DOHH2 (cell line): ENCODE results near the gene MAN2B2.

Experiments used
- H3F3A ChIP-seq: fragments of 200-600 bp; sonication (generic), shearing (Covaris generic); 2 replicates; pipeline ENCODE4 v1.6.0; 2016; ENCODE audit warnings: antibody characterized with exemption, mild to moderate bottlenecking; ENCODE audit not compliant: control insufficient read depth, insufficient read depth
- H3K27ac ChIP-seq: fragments of 200-600 bp; sonication (generic); 2 replicates; pipeline ENCODE4 v1.5.1; 2014; ENCODE audit warnings: low read depth, mild to moderate bottlenecking, low read length, moderate library complexity
- H3K27me3 ChIP-seq: fragments of 200-600 bp; sonication (generic); 2 replicates; pipeline ENCODE4 v1.6.1; 2014; ENCODE audit warnings: mild to moderate bottlenecking, low read length, mixed read lengths; ENCODE audit not compliant: control insufficient read depth
- H3K36me3 ChIP-seq: fragments of 200-600 bp; sonication (generic); 2 replicates; pipeline ENCODE4 v1.6.1; 2014; ENCODE audit warnings: mild to moderate bottlenecking, low read length, moderate library complexity, mixed read lengths; ENCODE audit not compliant: control insufficient read depth
- H3K4me1 ChIP-seq: fragments of 200-600 bp; sonication (generic); 2 replicates; pipeline ENCODE4 v1.6.1; 2014; ENCODE audit warnings: mild to moderate bottlenecking, low read length, mixed read lengths; ENCODE audit not compliant: control insufficient read depth
- H3K4me2 ChIP-seq: fragments of 200-600 bp; sonication (generic); 2 replicates; pipeline ENCODE4 v1.6.0; 2014; ENCODE audit warnings: mild to moderate bottlenecking, low read length, moderate library complexity
- H3K4me3 ChIP-seq: fragments of 200-600 bp; sonication (generic); 2 replicates; pipeline ENCODE4 v1.5.1; 2014; ENCODE audit warnings: mild to moderate bottlenecking, low read length, mixed read lengths
- H3K79me2 ChIP-seq: fragments of 200-600 bp; sonication (generic); 2 replicates; pipeline ENCODE4 v1.6.1; 2014; ENCODE audit warnings: mild to moderate bottlenecking, low read length, mixed read lengths; ENCODE audit not compliant: control insufficient read depth
- H3K9me2 ChIP-seq: fragments of 200-600 bp; sonication (generic); replicated peaks from 2 replicates; pipeline ENCODE4 v1.6.1; 2014; ENCODE audit warnings: mild to moderate bottlenecking, low read length, mixed read lengths; ENCODE audit not compliant: control insufficient read depth
- H3K9me3 ChIP-seq: fragments of 200-600 bp; sonication (generic); 2 replicates; pipeline ENCODE4 v1.6.1; 2014; ENCODE audit warnings: antibody characterized with exemption, low read length, mixed read lengths; ENCODE audit not compliant: control insufficient read depth, insufficient read depth
- H4K20me1 ChIP-seq: fragments of 200-600 bp; sonication (generic); 2 replicates; pipeline ENCODE4 v1.6.0; 2014; ENCODE audit warnings: low read depth, mild to moderate bottlenecking, antibody characterized with exemption, low read length, moderate library complexity; ENCODE audit not compliant: control insufficient read depth, insufficient read depth
- EZH2phosphoT487 ChIP-seq: fragments of 200-600 bp; sonication (generic); IDR thresholded peaks from 2 replicates; pipeline ENCODE4 v1.6.1; 2017; ENCODE audit warnings: borderline replicate concordance, mild to moderate bottlenecking, antibody characterized with exemption, low read length, moderate library complexity, mixed read lengths
- TF ChIP-seq, protein P1 (sequence below): fragments of 200-600 bp; sonication (generic); IDR thresholded peaks from one replicate; pipeline ENCODE4 v1.5.1; 2014; ENCODE audit warnings: antibody characterized with exemption, mild to moderate bottlenecking, low read depth, low read length; ENCODE audit not compliant: poor library complexity, severe bottlenecking

MAN2B2 gene

GRCh38 chr4:6619116-6619465, 44.1 kb downstream of the MAN2B2 start:
- Histone ChIP-seq H3K9me2 (no peaks in the 10 kb centered on the region), H3K4me2 (no peak overlapping the region), H3K4me1 (no peaks in the 10 kb centered on the region), H3K79me2 (no peaks in the 10 kb centered on the region), H3K9me3 (no peaks in the 10 kb centered on the region), H3K27ac (no peak overlapping the region), H3K36me3 (peaks cover 5% of the 10 kb centered on the region; the same call in 1 of the 2 replicates), H3F3A (no peaks in the 10 kb centered on the region), H3K4me3 (no peak overlapping the region), H4K20me1 (no peaks in the 10 kb centered on the region), H3K27me3 (no peaks in the 10 kb centered on the region)
- TF ChIP-seq, protein P1, sequence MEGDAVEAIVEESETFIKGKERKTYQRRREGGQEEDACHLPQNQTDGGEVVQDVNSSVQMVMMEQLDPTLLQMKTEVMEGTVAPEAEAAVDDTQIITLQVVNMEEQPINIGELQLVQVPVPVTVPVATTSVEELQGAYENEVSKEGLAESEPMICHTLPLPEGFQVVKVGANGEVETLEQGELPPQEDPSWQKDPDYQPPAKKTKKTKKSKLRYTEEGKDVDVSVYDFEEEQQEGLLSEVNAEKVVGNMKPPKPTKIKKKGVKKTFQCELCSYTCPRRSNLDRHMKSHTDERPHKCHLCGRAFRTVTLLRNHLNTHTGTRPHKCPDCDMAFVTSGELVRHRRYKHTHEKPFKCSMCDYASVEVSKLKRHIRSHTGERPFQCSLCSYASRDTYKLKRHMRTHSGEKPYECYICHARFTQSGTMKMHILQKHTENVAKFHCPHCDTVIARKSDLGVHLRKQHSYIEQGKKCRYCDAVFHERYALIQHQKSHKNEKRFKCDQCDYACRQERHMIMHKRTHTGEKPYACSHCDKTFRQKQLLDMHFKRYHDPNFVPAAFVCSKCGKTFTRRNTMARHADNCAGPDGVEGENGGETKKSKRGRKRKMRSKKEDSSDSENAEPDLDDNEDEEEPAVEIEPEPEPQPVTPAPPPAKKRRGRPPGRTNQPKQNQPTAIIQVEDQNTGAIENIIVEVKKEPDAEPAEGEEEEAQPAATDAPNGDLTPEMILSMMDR: no peak
- no peak for TF ChIP-seq EZH2phosphoT487

GRCh38 chr4:6619466-6620255, 44.7 kb downstream of the MAN2B2 start:
- H3K4me3 ChIP-seq: no peak overlapping the region
- H3K27ac ChIP-seq: no peak overlapping the region
- no peaks in the 10 kb centered on the region for H3F3A ChIP-seq
- H3K4me1 ChIP-seq: no peaks in the 10 kb centered on the region
- no peaks in the 10 kb centered on the region for H3K27me3 ChIP-seq
- no peaks in the 10 kb centered on the region for H3K9me3 ChIP-seq
- H4K20me1 ChIP-seq: no peaks in the 10 kb centered on the region
- peaks cover 5% of the 10 kb centered on the region; the same call in 1 of the 2 replicates for H3K36me3 ChIP-seq
- H3K4me2 ChIP-seq: no peak overlapping the region
- no peaks in the 10 kb centered on the region for H3K79me2 ChIP-seq
- H3K9me2 ChIP-seq: no peaks in the 10 kb centered on the region
- TF ChIP-seq EZH2phosphoT487: no peak
- TF ChIP-seq, protein P1: no peak

- Histone ChIP-seq H3K4me3 (no peak overlapping the region), H3K27ac (no peak overlapping the region), H3K27me3 (no peaks in the 10 kb centered on the region), H3K36me3 (peaks cover 5% of the 10 kb centered on the region; the same call in 1 of the 2 replicates), H4K20me1 (no peaks in the 10 kb centered on the region), H3F3A (no peaks in the 10 kb centered on the region), H3K4me2 (no peak overlapping the region), H3K4me1 (no peaks in the 10 kb centered on the region), H3K79me2 (no peaks in the 10 kb centered on the region), H3K9me2 (no peaks in the 10 kb centered on the region), H3K9me3 (no peaks in the 10 kb centered on the region)
- TF ChIP-seq, protein P1: no peak
- TF ChIP-seq EZH2phosphoT487: no peak
These were observed 45.3 kb downstream of the MAN2B2 start for GRCh38 chr4:6620296-6620695.
